AG08396 (cell line): Measurements from ENCODE around the gene C14orf132.
A peak's percentile ranks its signal among the peaks of the same experiment; 100 is the strongest.

ENCODE experiments used
- DNase-seq: peaks from one replicate; pipeline ENCODE4 v3.0.0; 2012; ENCODE audit warnings: low spot score, mixed read lengths

Gene C14orf132

DNA sequence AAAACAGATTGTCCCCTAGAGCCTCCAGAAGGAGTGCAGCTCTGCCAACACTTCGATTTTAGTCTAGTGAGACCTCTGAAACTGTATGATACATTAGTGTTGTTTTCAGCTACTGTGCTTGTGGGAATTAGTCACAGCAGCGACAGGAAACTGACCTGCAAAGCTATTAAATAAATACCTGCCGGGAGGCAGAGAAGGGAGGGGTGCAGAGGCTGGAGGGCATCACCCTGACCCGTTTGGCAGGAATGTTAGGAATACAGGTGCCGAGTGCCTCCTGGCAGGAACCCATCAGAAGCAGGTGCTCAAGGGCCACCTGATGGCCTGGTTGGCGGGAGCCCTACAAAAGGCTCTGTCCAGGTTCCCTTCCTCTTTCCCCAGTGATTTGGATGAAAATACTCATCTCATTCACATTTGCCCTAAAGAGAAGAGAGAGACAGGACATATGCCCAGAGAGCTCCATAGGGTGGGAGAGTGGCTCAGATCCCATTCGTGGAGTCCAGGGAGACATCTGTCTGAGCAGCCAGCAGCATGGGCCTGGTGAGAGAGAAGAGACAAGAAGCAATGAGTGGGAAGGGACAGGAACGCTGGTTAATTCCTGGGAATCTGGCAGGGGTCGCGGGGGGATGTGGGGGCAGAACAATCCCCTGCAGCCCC is 44.6 kb downstream of the C14orf132 start:
- no peak for DNase-seq

GRCh38 chr14:96084796-96085195 is 45.6 kb downstream of the C14orf132 start:
- no peak for DNase-seq

GRCh38 chr14:96085369-96085768 is 46.2 kb downstream of the C14orf132 start:
- no peak for DNase-seq

DNA sequence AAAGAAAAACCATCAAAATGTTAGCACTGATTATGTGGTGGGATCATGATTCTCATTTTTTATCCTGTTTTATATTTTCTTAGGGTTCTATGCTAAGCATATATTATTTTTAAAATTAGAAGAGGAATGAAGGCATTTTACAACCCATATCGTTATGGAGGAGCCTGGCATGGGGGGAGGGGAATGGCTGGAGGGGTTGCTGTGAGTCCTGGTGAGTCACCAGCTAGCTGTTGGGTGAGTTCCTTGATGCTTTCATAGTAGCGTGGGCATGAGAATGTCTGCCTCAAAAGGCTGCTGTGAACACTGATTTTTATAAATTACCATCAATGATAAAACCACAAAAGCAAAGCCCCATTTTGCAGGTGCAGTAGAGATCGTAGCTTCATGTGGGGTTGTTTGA is 46.9 kb downstream of the C14orf132 start:
- DNase-seq, result peak; percentile 76

GRCh38 chr14:96086574-96087077 is 47.5 kb downstream of the C14orf132 start:
- DNase-seq, result no peak

DNA sequence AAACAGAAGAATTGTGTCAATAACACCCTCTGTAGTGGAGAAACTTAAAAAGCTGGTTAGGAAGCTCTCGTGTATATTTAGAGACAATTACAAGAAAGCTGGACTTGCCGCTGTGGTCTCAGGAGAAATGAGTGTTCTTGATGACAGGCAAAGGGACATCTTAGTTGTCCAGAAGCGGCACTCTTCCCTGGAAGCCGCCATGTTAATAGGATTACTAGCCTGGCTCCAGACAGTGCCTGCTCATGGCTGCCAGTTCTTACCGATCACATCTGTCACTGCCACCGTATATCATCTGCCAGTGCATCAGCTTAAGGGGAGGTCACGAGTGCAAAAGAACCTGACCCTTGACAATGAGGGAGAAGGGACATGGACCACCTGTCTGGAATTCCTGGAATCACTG is 48.9 kb downstream of the C14orf132 start:
- no peak for DNase-seq

GRCh38 chr14:96088481-96088880 is 49.3 kb downstream of the C14orf132 start:
- DNase-seq, result no peak

GRCh38 chr14:96088911-96089310 is 49.7 kb downstream of the C14orf132 start:
- no peak for DNase-seq

GRCh38 chr14:96089401-96089800 is 50.2 kb downstream of the C14orf132 start:
- no peak for DNase-seq

DNA sequence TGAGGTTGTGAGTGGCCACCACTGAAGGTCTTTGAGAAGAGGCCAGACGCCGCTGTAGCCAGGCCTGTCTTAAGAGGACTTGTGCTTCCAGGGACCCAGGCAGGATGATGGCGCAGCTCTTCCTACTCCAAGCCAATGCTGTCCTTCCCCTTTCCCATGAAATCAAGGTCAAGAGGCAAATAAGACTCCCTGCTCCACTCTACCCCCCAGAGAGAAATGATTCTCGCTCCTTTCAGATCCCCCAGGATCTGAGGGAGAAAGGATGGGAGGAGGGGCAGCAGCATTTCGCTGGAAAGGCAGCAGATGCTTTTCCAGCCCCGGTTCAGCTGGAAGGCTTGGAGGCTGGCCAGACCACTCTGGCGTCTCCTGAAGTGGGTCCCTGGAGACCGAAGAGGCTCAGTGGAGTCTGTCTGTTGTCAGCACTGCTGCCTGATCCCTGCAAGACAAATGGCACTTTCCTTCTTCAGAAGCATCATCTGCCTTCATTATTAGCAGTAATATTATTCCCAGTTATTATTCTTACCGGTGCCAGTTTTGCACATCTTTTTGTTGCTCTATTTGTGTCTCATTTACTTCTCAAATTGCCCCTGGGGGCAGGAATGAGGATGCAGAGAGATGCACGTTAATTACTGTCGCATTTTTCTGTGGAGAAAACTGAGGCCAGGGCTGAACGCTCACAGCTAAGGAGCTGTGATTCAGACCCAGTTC is 51.4 kb downstream of the C14orf132 start:
- no peak for DNase-seq

DNA sequence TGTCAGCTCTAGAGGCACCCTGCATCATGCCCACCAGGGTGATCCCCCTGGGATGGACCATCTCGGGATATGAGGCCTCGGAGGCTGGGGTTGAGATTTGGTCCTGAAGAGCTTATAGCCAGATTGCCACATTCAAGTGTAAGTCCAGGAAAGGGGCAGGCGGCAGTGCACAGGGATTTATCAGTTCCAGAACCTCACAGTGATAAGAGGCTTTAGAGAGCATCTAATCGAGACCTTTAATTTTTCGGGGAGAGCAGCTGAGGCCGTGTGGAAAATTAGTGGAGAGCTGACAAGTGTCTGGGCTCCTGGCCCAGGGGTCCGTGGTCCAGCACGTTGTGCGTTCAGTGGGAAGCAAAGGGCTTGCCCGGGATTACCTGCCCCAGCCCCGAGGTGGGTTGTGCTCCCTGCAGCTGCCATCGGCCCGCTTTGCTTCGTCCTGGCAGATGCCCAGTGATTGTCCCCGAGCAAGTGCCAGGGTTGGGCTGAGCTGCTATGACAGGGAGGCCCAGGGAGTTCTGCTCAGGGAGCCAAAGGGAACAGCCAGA is 52.1 kb downstream of the C14orf132 start:
- DNase-seq, result no peak

- no peak for DNase-seq
These were observed 52.8 kb downstream of the C14orf132 start for GRCh38 chr14:96091941-96092411.

DNA sequence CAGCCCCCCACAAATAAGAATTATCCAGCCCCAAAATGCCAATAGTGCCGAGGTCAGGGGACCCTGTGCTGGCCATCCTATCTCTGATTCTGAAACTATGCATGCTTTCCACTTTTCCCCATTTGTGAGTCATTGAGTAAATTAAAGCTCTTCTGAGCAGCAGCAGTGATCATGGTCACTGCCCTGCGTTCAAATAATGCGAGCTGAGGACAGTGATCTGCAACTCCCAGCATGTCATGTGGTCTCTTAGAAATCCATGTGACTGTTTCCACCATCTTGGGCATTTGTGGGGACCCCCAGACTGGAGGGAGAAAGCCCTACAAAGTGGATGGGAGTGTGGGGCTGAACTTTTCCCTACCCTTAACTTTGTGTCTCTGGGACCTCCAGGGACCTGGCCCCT is 53.8 kb downstream of the C14orf132 start:
- no peak for DNase-seq

GRCh38 chr14:96094211-96094610 is 55.0 kb downstream of the C14orf132 start:
- DNase-seq, result no peak

GRCh38 chr14:96094656-96095055 is 55.5 kb downstream of the C14orf132 start:
- no peak for DNase-seq

DNA sequence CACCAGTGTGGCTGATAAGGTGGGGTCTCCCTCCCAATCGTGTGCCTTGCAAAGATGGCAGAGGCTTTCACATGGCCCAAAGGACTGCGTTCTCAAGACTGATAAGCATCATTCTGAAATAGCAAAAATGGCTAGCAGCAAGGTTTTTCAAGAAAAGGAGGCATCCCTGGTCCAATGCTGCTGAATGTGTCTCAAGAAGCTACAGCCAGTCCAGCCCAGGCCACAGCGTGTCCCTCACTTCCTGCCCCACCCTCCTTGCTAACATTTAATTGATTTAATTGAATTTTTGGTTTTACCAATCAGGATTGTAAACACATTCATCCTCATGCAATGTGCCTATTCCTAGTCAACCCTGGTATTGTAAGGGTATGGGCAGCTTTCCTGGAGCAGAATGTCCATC is 55.9 kb downstream of the C14orf132 start:
- DNase-seq, result no peak

GRCh38 chr14:96095581-96096476 is 56.7 kb downstream of the C14orf132 start:
- peak; percentile 77 for DNase-seq

- DNase-seq, result no peak
These were observed 57.8 kb downstream of the C14orf132 start for GRCh38 chr14:96096639-96097610.

DNA sequence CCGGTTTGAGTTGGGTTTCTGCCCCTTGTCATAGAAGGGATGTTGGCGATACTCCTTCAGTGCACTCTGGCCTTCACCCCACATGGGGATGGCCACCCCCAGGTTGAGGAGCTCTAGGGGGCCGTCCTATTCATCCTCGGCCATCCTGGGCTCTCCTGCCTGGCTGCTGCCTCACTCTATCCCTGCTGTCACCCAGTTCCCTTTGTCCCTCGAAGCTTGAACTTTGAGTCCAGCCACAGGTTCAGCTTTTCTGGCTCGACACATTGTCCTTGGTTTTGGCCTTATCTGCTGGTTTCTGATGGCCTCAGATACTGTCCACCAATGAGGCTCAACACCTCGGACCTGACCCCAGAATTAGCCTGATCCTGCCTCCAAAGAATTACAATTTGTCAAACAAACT is 58.6 kb downstream of the C14orf132 start:
- DNase-seq, result no peak

- peak; percentile 76 for DNase-seq
These were observed 59.3 kb downstream of the C14orf132 start for GRCh38 chr14:96098309-96098998.
